Karpas-422 (cell line): ENCODE measurements around the gene HSBP1. TPM values are rescaled to one million over a fixed set of nuclear protein-coding genes. Genes with fewer than 3 reads are reported as not detected.

Source experiments
- DNase-seq: peaks from one replicate; pipeline ENCODE4 v3.0.0-alpha.2; 2015
- H2AFZ ChIP-seq: fragments of 200-600 bp; sonication (generic); 2 replicates; pipeline ENCODE4 v1.6.1; 2014; ENCODE audit warnings: antibody characterized with exemption, low read length, mixed read lengths
- H3K27ac ChIP-seq: fragments of 200-600 bp; sonication (generic); 2 replicates; pipeline ENCODE4 v1.5.1; 2014; ENCODE audit warnings: mild to moderate bottlenecking, low read length, moderate library complexity
- H3K27me3 ChIP-seq: fragments of 200-600 bp; sonication (generic); 2 replicates; pipeline ENCODE4 v1.6.1; 2014; ENCODE audit warnings: low read length, mixed read lengths
- H3K36me3 ChIP-seq: fragments of 200-600 bp; sonication (generic); 2 replicates; pipeline ENCODE4 v1.6.1; 2014; ENCODE audit warnings: low read length, mixed read lengths; ENCODE audit not compliant: insufficient read depth
- H3K4me1 ChIP-seq: fragments of 200-600 bp; sonication (generic); 2 replicates; pipeline ENCODE4 v1.6.1; 2014; ENCODE audit warnings: mild to moderate bottlenecking, low read length, mixed read lengths
- H3K4me2 ChIP-seq: fragments of 200-600 bp; sonication (generic); 2 replicates; pipeline ENCODE4 v1.6.1; 2014; ENCODE audit warnings: low read length, low read depth, mild to moderate bottlenecking; ENCODE audit not compliant: poor library complexity, severe bottlenecking
- H3K4me3 ChIP-seq: fragments of 200-600 bp; sonication (generic); 2 replicates; pipeline ENCODE4 v1.5.1; 2014; ENCODE audit warnings: mild to moderate bottlenecking, antibody characterized with exemption, low read length, mixed read lengths
- H3K79me2 ChIP-seq: fragments of 200-600 bp; sonication (generic); 2 replicates; pipeline ENCODE4 v1.6.1; 2014; ENCODE audit warnings: mild to moderate bottlenecking, low read length, mixed read lengths
- H3K9ac ChIP-seq: fragments of 200-600 bp; sonication (generic); 2 replicates; pipeline ENCODE4 v1.6.0; 2014; ENCODE audit warnings: low read length
- H3K9me2 ChIP-seq: fragments of 200-600 bp; sonication (generic), shearing (Covaris generic); replicated peaks from 2 replicates; pipeline ENCODE4 v1.6.0; 2014; ENCODE audit warnings: mild to moderate bottlenecking, low read length, moderate library complexity; ENCODE audit not compliant: insufficient read depth
- H3K9me3 ChIP-seq: fragments of 300-700, 200-600 bp; sonication (generic); 2 replicates; pipeline ENCODE4 v1.6.1; 2014; ENCODE audit warnings: low read length, mixed read lengths
- H4K20me1 ChIP-seq: fragments of 200-600 bp; sonication (generic); 2 replicates; pipeline ENCODE4 v1.6.1; 2014; ENCODE audit warnings: mild to moderate bottlenecking, antibody characterized with exemption, low read length, low read depth; ENCODE audit not compliant: insufficient read depth
- total RNA-seq: library from RNA; depleted of rRNA; stranded (reverse); fragments of >200 nt; shearing (Covaris generic); gene quantifications from 2 replicates; pipeline ENCODE4 v1.2.3, GENCODE V29; 2014; ENCODE audit warnings: low replicate concordance; rRNA removed

HSBP1 gene
- total RNA-seq, 1 experiment from 2014 or later = 74.8 TPM

DNA sequence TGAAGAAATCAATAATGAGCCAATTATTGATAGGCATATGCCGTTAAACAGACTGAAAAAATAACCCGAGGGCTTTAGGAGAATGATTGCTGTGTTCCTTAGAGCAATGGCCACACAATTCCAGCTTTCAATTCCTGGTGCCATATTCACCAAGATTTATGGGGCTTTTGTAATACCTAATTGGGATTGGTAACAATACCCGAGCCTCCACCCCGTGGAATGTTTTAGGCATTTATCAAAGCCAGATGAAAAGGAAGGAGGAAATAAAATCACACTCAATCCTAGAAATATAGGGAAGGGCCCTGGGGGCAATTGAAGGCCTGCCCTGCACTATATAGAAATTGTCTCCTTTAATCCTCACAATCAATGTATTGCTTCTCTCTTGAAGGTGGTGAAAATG is 49.0 kb downstream of the HSBP1 start:
- Histone ChIP-seq H3K4me1 (no peaks in the 10 kb centered on the region), H3K36me3 (no peaks in the 10 kb centered on the region), H3K79me2 (no peaks in the 10 kb centered on the region), H3K9me2 (no peaks in the 10 kb centered on the region), H3K4me3 (no peak overlapping the region), H3K27ac (no peak overlapping the region), H3K9me3 (no peaks in the 10 kb centered on the region), H2AFZ (no peak overlapping the region), H4K20me1 (no peaks in the 10 kb centered on the region), H3K27me3 (no peaks in the 10 kb centered on the region; the same call in 1 of the 2 replicates), H3K4me2 (no peak overlapping the region), H3K9ac (no peak overlapping the region)
- DNase-seq = no peak

DNA sequence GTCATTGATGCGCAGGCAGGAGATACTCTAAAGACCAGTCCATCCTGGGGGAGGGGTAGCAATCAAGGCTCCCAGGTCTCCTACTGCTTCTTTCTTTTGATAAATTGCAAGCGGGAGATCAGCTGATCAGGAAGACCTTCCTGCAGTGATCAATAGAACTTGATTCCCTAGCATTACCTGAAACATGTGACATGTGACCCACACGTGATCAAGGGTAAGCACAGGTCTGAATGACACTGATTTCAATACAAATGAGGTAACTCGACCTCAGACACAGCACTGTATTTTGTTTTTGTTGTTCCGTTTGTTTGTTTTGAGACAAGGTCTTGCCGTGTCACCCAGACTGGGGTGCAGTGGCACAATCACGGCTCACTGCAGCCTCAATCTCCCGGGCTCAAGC is 51.5 kb downstream of the HSBP1 start:
- Histone ChIP-seq H3K9me2 (no peaks in the 10 kb centered on the region), H3K4me1 (no peaks in the 10 kb centered on the region), H3K36me3 (no peaks in the 10 kb centered on the region), H3K27me3 (no peaks in the 10 kb centered on the region; the same call in 1 of the 2 replicates), H3K79me2 (no peaks in the 10 kb centered on the region), H4K20me1 (no peaks in the 10 kb centered on the region), H3K4me2 (no peak overlapping the region), H3K9me3 (no peaks in the 10 kb centered on the region), H3K9ac (no peak overlapping the region), H3K27ac (no peak overlapping the region), H2AFZ (no peak overlapping the region), H3K4me3 (no peak overlapping the region)
- DNase-seq = no peak

DNA sequence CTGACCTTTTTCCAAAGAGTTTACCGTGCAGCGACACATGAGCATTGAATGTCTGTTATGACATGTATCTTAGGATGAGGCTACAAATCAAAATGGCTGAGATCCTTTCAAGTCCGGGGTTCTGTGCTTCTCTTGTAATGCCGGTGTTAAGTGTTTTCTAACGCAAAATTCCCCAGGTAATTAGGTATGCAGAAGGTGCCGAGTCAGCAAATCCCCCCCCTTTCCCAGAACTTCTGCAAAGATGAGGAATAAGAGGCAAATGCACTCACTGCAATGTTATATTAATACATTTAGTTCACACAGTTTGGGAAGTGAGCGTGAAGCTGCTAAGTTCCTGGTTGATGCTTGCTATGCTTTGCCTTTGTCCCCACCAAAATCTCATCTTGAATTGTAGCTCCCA is 54.9 kb downstream of the HSBP1 start:
- Histone ChIP-seq H3K27me3 (no peaks in the 10 kb centered on the region; the same call in 1 of the 2 replicates), H3K9ac (no peak overlapping the region), H2AFZ (no peak overlapping the region), H3K27ac (no peak overlapping the region), H3K4me2 (no peak overlapping the region), H3K79me2 (no peaks in the 10 kb centered on the region), H3K9me2 (no peaks in the 10 kb centered on the region), H4K20me1 (no peaks in the 10 kb centered on the region), H3K4me1 (peaks cover 5% of the 10 kb centered on the region), H3K4me3 (no peak overlapping the region), H3K9me3 (no peaks in the 10 kb centered on the region), H3K36me3 (no peaks in the 10 kb centered on the region)
- DNase-seq = no peak

DNA sequence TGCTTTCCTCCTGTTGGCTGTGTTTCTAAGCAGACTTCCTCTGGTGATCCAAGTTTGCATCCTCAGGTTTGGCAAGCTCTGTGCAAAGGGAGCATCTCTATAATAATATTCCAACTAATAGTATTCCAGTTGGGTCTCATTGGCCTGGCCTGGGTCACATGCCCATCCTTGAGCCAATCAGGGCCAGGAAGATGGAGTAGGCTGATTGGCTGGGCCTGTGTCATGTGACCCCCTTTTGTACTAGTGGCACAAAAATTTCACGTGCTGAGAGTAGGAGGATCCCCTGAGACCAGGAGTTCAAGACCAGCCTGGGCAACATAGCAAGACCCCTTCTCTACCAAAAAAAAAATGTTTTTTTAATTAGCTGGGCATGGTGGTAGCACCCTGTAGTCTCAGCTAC is 55.9 kb downstream of the HSBP1 start:
- H3K27ac ChIP-seq = no peak overlapping the region
- no peak overlapping the region for H3K4me3 ChIP-seq
- H3K79me2 ChIP-seq = no peaks in the 10 kb centered on the region
- H3K4me1 ChIP-seq = peaks cover 5% of the 10 kb centered on the region
- H3K36me3 ChIP-seq = no peaks in the 10 kb centered on the region
- no peaks in the 10 kb centered on the region; the same call in 1 of the 2 replicates for H3K27me3 ChIP-seq
- H3K4me2 ChIP-seq = no peak overlapping the region
- H3K9me2 ChIP-seq = no peaks in the 10 kb centered on the region
- DNase-seq = no peak
- H3K9me3 ChIP-seq = no peaks in the 10 kb centered on the region
- no peaks in the 10 kb centered on the region for H4K20me1 ChIP-seq
- H3K9ac ChIP-seq = no peak overlapping the region
- no peak overlapping the region for H2AFZ ChIP-seq

Other genes starting within 250 kb of the HSBP1 start
- 4.7 and 6.8 TPM in 2 replicates for gene MLYCD, start 91.1 kb downstream of the HSBP1 start, total RNA-seq
- not detected in 2 replicates for gene OSGIN1, start 145.3 kb downstream of the HSBP1 start, total RNA-seq
- gene NECAB2, start 160.3 kb downstream of the HSBP1 start, total RNA-seq = not detected in 2 replicates
- gene SLC38A8, start 234.8 kb downstream of the HSBP1 start, total RNA-seq = not detected in 2 replicates